Heart left ventricle (tissue), 13 donors: ENCODE results near the gene PPM1K.

Experiments used
- CTCF ChIP-seq, 12 donors: fragments of 200-600 bp; sonication (generic) in 4 of 12; IDR thresholded peaks; one replicate each; pipeline versions ENCODE4 v1.5.0 to v1.8.0; 2018 to 2022; ENCODE audit warnings: antibody characterized with exemption in 12 of 12, mild to moderate bottlenecking in 5 of 12
- POLR2A ChIP-seq, 2 donors: fragments of 450-650 bp; IDR thresholded peaks; one replicate each; pipeline ENCODE4 v1.6.1; 2017; ENCODE audit warnings: antibody characterized with exemption in 2 of 2, mild to moderate bottlenecking in 2 of 2, moderate library complexity in 2 of 2
- donor health status: ischemic (EF 13 %, LVEDD 7.1; RV severe dilation, severe dysfunction).
- donor health status: DM: no; HTN: yes; CAD: no.
- donor health status: DM: no; HTN: no; CAD: no.
- donor health status: ischemic (EF 25% LVEDD 6.9; RV normal size, moderate dysfunction).
- donor health status: ischemic (EF 25% LVEDD 5.7; RV mildly dilated, moderate dysfunction).
- donor health status: ischemic (EF 35%, LVEDD 5.7; RV mildly dilated, moderate dysfunction).
- donor health status: nonischemic (EF 11% LVEDD 7.7; RV severe dilation, severe dysfunction).
- donor health status: DM: yes; HTN: yes; CAD: no.
- donor health status: PGD.
- donor health status: ischemic (EF 29% LVEDD 5.4; RV normal size, mild dysfunction).
- donor health status: nonischemic (EF 23%, LVEDD 6.1; RV moderate dilation, normal function).

- no peak for TF ChIP-seq CTCF (IDR thresholded peaks at IDR 0.05)
- TF ChIP-seq POLR2A (IDR thresholded peaks at IDR 0.05) = no peak
Measured at GRCh38 chr4:88226143-88226542, 58.2 kb downstream of the PPM1K start.
